ENCODE data around the gene ITGA3.

ITGA3 gene

GRCh38 chr17:50047488-50048126, 8.3 kb upstream of the ITGA3 start:
- no peak for ATAC-seq (ENCODE audit: insufficient read depth, low read depth)
- H3K4me2 ChIP-seq (ENCODE audit: insufficient read depth, low read length): no peak overlapping the region
- DNase-seq: no peak
- no peaks in the 10 kb centered on the region for H3K79me2 ChIP-seq (ENCODE audit: insufficient read depth, low read length)
- 0 out of 2 replicates have a peak, but pooled peaks cover 4% of the 10 kb centered on the region for H4K20me1 ChIP-seq (ENCODE audit: insufficient read depth, low read length)
- H3K9ac ChIP-seq (ENCODE audit: low read depth, low read length): no peak overlapping the region
- no peak overlapping the region for H3K27ac ChIP-seq (ENCODE audit: low read length)
- H3K27me3 ChIP-seq (ENCODE audit: insufficient read depth, low read length, poor library complexity): peaks cover 4% of the 10 kb centered on the region
- no peaks in the 10 kb centered on the region; the same call in 1 of the 2 replicates for H3K4me1 ChIP-seq (ENCODE audit: insufficient read depth, low read length)
- H2AFZ ChIP-seq (ENCODE audit: low read depth, low read length): no peak overlapping the region
- no peak overlapping the region for H3K4me3 ChIP-seq (ENCODE audit: low read depth in 1 of 2, low read length in 2 of 2)
- H3K36me3 ChIP-seq (ENCODE audit: insufficient read depth, low read length): no peaks in the 10 kb centered on the region
- no peaks in the 10 kb centered on the region for H3K9me3 ChIP-seq (ENCODE audit: insufficient read depth, low read length, severe bottlenecking)
- TF ChIP-seq CTCF (IDR thresholded peaks at IDR 0.05; ENCODE audit: borderline replicate concordance, extremely low read depth, low read length, poor library complexity, severe bottlenecking) (no peak), EZH2 (IDR thresholded peaks at IDR 0.05; ENCODE audit: borderline replicate concordance, low read depth, low read length, severe bottlenecking) (no peak)

- Histone ChIP-seq H2AFZ (ENCODE audit: low read depth, low read length) (no peak overlapping the region), H3K4me2 (ENCODE audit: insufficient read depth, low read length) (no peak overlapping the region), H4K20me1 (ENCODE audit: insufficient read depth, low read length) (0 out of 2 replicates have a peak, but pooled peaks cover 4% of the 10 kb centered on the region), H3K27me3 (ENCODE audit: insufficient read depth, low read length, poor library complexity) (peaks cover 8% of the 10 kb centered on the region), H3K36me3 (ENCODE audit: insufficient read depth, low read length) (no peaks in the 10 kb centered on the region), H3K4me3 (ENCODE audit: low read depth in 1 of 2, low read length in 2 of 2) (no peak overlapping the region), H3K27ac (ENCODE audit: low read length) (no peak overlapping the region), H3K4me1 (ENCODE audit: insufficient read depth, low read length) (no peaks in the 10 kb centered on the region; the same call in 1 of the 2 replicates), H3K9me3 (ENCODE audit: insufficient read depth, low read length, severe bottlenecking) (no peaks in the 10 kb centered on the region), H3K79me2 (ENCODE audit: insufficient read depth, low read length) (no peaks in the 10 kb centered on the region), H3K9ac (ENCODE audit: low read depth, low read length) (no peak overlapping the region)
- no peak for DNase-seq
- ATAC-seq (ENCODE audit: insufficient read depth, low read depth): no peak
- no peak for TF ChIP-seq EZH2 (IDR thresholded peaks at IDR 0.05; ENCODE audit: borderline replicate concordance, low read depth, low read length, severe bottlenecking)
Observed at GRCh38 chr17:50048146-50048720, 7.7 kb upstream of the ITGA3 start.

- H3K4me2 ChIP-seq (ENCODE audit: insufficient read depth, low read length): no peak overlapping the region
- no peak overlapping the region for H3K27ac ChIP-seq (ENCODE audit: low read length)
- no peak for TF ChIP-seq EZH2 (IDR thresholded peaks at IDR 0.05; ENCODE audit: borderline replicate concordance, low read depth, low read length, severe bottlenecking)
- DNase-seq: no peak
- H3K9ac ChIP-seq (ENCODE audit: low read depth, low read length): no peak overlapping the region
- no peaks in the 10 kb centered on the region for H3K36me3 ChIP-seq (ENCODE audit: insufficient read depth, low read length)
- H3K27me3 ChIP-seq (ENCODE audit: insufficient read depth, low read length, poor library complexity): peaks cover 12% of the 10 kb centered on the region
- no peak for ATAC-seq (ENCODE audit: insufficient read depth, low read depth)
- H3K79me2 ChIP-seq (ENCODE audit: insufficient read depth, low read length): no peaks in the 10 kb centered on the region
- no peak overlapping the region for H3K4me3 ChIP-seq (ENCODE audit: low read depth in 1 of 2, low read length in 2 of 2)
- H3K9me3 ChIP-seq (ENCODE audit: insufficient read depth, low read length, severe bottlenecking): no peaks in the 10 kb centered on the region
- H4K20me1 ChIP-seq (ENCODE audit: insufficient read depth, low read length): 0 out of 2 replicates have a peak, but pooled peaks cover 4% of the 10 kb centered on the region
- no peak overlapping the region for H2AFZ ChIP-seq (ENCODE audit: low read depth, low read length)
- H3K4me1 ChIP-seq (ENCODE audit: insufficient read depth, low read length): no peaks in the 10 kb centered on the region; the same call in 1 of the 2 replicates
Observed at GRCh38 chr17:50048988-50049387, 6.9 kb upstream of the ITGA3 start.

GRCh38 chr17:50049636-50050035, 6.3 kb upstream of the ITGA3 start:
- no peak overlapping the region for H3K9ac ChIP-seq (ENCODE audit: low read depth, low read length)
- TF ChIP-seq CTCF (IDR thresholded peaks at IDR 0.05; ENCODE audit: borderline replicate concordance, extremely low read depth, low read length, poor library complexity, severe bottlenecking): no peak
- no peak for TF ChIP-seq EZH2 (IDR thresholded peaks at IDR 0.05; ENCODE audit: borderline replicate concordance, low read depth, low read length, severe bottlenecking)
- H3K4me2 ChIP-seq (ENCODE audit: insufficient read depth, low read length): no peak overlapping the region
- ATAC-seq (ENCODE audit: insufficient read depth, low read depth): no peak
- no peaks in the 10 kb centered on the region for H3K79me2 ChIP-seq (ENCODE audit: insufficient read depth, low read length)
- H4K20me1 ChIP-seq (ENCODE audit: insufficient read depth, low read length): 0 out of 2 replicates have a peak, but pooled peaks cover 4% of the 10 kb centered on the region
- no peak for DNase-seq
- H3K9me3 ChIP-seq (ENCODE audit: insufficient read depth, low read length, severe bottlenecking): no peaks in the 10 kb centered on the region
- no peaks in the 10 kb centered on the region for H3K36me3 ChIP-seq (ENCODE audit: insufficient read depth, low read length)
- H3K4me3 ChIP-seq (ENCODE audit: low read depth in 1 of 2, low read length in 2 of 2): no peak overlapping the region
- H3K4me1 ChIP-seq (ENCODE audit: insufficient read depth, low read length): no peaks in the 10 kb centered on the region; the same call in 1 of the 2 replicates
- no peak overlapping the region for H2AFZ ChIP-seq (ENCODE audit: low read depth, low read length)
- H3K27ac ChIP-seq (ENCODE audit: low read length): no peak overlapping the region
- H3K27me3 ChIP-seq (ENCODE audit: insufficient read depth, low read length, poor library complexity): peaks cover 14% of the 10 kb centered on the region

Data from DND-41 (cell line).